SKM-1 (cell line): ENCODE data around the gene HOXC13.

Experiments used
- DNase-seq: peaks from one replicate; lab custom pipeline; 2025; ENCODE audit not compliant: unreplicated experiment; lab: John Stamatoyannopoulos, UW

The HOXC13 gene

GRCh38 chr12:53953831-53954693, 15.4 kb downstream of the HOXC13 start:
- DNase-seq, result no peak

- DNase-seq, result no peak
Observed at GRCh38 chr12:53954694-53955035, 16.0 kb downstream of the HOXC13 start, which contains the start of gene HOXC12. HOXC12 (plus strand) TSS chr12:53954903; CDS start chr12:53954930, 27 bp downstream.

- DNase-seq, result no peak
Observed at GRCh38 chr12:53955036-53955775, 16.6 kb downstream of the HOXC13 start.

GRCh38 chr12:53955776-53956250, 17.2 kb downstream of the HOXC13 start:
- no peak for DNase-seq

- no peak for DNase-seq
Observed at GRCh38 chr12:53956251-53956887, 17.7 kb downstream of the HOXC13 start.

- no peak for DNase-seq
Observed at GRCh38 chr12:53956914-53957536, 18.4 kb downstream of the HOXC13 start.

- DNase-seq, result no peak
Observed at GRCh38 chr12:53958128-53958527, 19.5 kb downstream of the HOXC13 start.

GRCh38 chr12:53959314-53959713, 20.7 kb downstream of the HOXC13 start:
- DNase-seq, result no peak

GRCh38 chr12:53960187-53961024, 21.8 kb downstream of the HOXC13 start:
- no peak for DNase-seq

- DNase-seq, result no peak
Observed at GRCh38 chr12:53961025-53961761, 22.6 kb downstream of the HOXC13 start.

GRCh38 chr12:53963005-53963404, 24.4 kb downstream of the HOXC13 start:
- no peak for DNase-seq

GRCh38 chr12:53963434-53964314, 25.0 kb downstream of the HOXC13 start:
- DNase-seq, result no peak

GRCh38 chr12:53964315-53964713, 25.7 kb downstream of the HOXC13 start:
- DNase-seq, result no peak

- no peak for DNase-seq
Observed at GRCh38 chr12:53965281-53966084, 26.9 kb downstream of the HOXC13 start.

GRCh38 chr12:53966085-53966384, 27.4 kb downstream of the HOXC13 start:
- DNase-seq, result no peak

GRCh38 chr12:53966385-53967133, 27.9 kb downstream of the HOXC13 start:
- DNase-seq, result no peak

GRCh38 chr12:53967421-53967925, 28.8 kb downstream of the HOXC13 start:
- no peak for DNase-seq
